ENCODE measurements around the gene SMTNL1.
A peak's percentile ranks its signal among the peaks of the same experiment; 100 is the strongest.

Gene SMTNL1

DNA sequence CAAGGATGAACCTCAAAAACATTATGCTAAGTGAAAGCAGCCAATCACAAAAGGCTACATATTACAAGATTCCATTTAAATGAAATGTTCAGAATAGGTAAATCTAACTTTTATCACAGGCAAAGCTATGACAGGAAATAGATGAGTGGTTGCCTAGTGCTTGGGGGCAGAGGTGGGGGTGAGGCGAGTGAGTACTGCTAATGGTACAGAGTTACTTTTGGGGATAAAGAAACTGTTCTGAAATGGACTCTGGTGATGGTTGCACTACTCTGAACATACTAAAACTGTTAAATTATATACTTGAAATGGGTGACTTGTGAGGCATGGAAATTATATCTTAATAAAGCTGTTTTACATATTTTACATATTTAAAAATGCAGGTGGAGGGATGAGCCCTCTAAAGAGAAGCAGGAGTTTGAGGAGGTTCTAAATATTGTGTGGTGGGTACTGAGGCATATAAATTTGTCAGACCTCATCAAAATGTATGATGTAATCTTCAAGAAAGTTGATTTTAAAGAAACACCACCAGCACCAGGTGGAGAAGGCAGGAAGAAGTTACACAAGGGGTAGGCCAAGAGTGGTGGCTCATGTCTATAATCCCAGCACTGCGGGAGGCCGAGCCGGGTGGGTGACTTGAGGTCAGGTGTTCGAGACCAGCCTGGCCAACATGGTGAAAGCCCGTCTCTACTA lies 25.5 kb upstream of the SMTNL1 start:
- H3K4me3 ChIP-seq (ENCODE audit: low read depth, low read length): no peak overlapping the region
- TF ChIP-seq, protein P1, sequence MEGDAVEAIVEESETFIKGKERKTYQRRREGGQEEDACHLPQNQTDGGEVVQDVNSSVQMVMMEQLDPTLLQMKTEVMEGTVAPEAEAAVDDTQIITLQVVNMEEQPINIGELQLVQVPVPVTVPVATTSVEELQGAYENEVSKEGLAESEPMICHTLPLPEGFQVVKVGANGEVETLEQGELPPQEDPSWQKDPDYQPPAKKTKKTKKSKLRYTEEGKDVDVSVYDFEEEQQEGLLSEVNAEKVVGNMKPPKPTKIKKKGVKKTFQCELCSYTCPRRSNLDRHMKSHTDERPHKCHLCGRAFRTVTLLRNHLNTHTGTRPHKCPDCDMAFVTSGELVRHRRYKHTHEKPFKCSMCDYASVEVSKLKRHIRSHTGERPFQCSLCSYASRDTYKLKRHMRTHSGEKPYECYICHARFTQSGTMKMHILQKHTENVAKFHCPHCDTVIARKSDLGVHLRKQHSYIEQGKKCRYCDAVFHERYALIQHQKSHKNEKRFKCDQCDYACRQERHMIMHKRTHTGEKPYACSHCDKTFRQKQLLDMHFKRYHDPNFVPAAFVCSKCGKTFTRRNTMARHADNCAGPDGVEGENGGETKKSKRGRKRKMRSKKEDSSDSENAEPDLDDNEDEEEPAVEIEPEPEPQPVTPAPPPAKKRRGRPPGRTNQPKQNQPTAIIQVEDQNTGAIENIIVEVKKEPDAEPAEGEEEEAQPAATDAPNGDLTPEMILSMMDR (IDR thresholded peaks at IDR 0.05; ENCODE audit: control insufficient read depth, extremely low read depth, insufficient read depth): no peak
- DNase-seq (ENCODE audit: low read depth): no peak

DNA sequence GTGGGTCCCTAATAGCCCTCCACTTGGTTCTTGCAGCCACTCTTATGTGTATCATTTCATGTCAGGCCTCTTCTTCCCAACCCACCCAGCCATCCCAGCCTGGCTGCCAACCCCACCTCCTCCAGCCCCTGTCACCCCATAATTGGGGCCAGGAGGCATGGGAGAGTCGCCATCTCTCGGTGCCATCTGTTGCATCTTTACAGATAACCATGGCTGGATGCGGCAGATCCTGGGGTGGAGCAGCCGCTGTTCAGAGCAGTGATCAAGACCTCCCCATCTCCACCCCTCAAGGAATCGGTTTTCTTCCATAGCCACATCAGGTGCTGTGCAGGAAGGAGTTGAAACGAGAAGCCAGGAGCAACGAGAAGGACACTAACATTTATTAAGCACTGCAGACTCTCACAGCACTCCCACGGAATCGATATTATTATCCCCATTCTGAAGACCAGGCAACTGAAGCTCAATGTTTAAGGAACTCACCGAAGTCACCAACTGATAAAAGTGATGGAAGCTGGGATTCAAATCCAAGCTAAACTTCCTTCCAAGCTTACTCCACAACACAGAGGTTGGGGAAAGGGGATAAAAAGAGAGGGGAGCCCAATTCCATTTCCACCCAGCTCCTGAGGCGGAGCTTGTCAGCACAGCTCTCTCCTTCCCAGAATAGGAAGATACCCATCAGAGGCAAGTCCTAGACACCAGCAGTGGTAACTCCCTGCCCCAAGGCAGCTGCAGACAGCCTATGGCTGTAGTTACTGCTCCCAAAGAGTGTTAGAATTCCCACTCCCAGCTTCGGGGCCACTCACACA lies 24.5 kb upstream of the SMTNL1 start:
- TF ChIP-seq, protein P1 (IDR thresholded peaks at IDR 0.05; ENCODE audit: control insufficient read depth, extremely low read depth, insufficient read depth): no peak
- H3K4me3 ChIP-seq (ENCODE audit: low read depth, low read length): peak overlapping the region; percentile 87; the same call in 1 of the 2 replicates
- DNase-seq (ENCODE audit: low read depth): no peak

DNA sequence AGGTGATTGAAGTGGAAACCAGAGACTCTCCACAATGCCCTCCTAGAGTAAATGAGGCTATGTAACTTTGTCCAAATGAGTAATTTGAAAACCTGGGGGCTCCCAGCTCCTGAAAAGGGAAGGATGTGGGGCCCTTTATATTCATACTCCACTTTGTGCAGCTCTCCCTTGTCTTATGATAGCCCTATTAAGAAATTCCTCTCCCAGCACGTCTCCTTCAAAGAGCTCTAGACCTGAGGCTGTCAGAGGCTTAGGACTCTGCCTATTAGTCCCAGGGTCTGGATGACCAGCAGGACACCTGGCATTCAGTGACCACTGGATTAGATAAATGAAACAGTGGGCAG lies 24.0 kb upstream of the SMTNL1 start:
- no peak for DNase-seq (ENCODE audit: low read depth)
- H3K4me3 ChIP-seq (ENCODE audit: low read depth, low read length): peak overlapping the region; percentile 87
- TF ChIP-seq, protein P1 (IDR thresholded peaks at IDR 0.05; ENCODE audit: control insufficient read depth, extremely low read depth, insufficient read depth): no peak

DNA sequence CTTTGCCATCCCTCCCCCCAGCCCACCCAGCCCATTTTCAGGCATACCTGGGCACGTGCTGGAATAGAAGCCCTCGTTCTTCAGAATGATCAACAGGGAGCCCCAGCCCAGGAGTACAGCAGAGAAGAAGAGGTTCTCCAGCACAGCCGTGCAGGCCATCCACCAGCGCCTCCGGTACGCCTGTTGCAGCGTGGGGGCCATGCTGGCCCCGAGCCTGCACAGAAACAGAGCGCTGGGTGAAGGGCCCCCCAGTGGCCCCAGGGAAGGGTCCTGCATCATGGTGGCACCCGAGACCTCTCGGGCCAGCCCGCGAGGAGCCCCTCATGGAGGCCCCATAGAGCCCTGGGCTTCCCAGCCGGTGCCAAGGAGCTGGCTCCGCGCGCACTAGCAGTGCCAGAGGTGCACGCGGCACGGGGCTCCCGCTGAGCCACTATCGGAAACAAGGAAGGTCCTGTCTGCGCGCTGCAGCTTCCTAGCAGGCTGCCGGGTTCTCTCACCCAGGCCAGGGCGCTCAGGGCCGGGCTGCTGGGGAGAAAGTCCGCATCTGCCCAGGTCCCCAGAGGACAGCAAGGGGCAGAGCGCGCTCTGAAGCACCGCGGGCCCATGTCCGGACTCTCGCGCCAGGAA lies 23.4 kb upstream of the SMTNL1 start:
- no peak for DNase-seq (ENCODE audit: low read depth)

DNA sequence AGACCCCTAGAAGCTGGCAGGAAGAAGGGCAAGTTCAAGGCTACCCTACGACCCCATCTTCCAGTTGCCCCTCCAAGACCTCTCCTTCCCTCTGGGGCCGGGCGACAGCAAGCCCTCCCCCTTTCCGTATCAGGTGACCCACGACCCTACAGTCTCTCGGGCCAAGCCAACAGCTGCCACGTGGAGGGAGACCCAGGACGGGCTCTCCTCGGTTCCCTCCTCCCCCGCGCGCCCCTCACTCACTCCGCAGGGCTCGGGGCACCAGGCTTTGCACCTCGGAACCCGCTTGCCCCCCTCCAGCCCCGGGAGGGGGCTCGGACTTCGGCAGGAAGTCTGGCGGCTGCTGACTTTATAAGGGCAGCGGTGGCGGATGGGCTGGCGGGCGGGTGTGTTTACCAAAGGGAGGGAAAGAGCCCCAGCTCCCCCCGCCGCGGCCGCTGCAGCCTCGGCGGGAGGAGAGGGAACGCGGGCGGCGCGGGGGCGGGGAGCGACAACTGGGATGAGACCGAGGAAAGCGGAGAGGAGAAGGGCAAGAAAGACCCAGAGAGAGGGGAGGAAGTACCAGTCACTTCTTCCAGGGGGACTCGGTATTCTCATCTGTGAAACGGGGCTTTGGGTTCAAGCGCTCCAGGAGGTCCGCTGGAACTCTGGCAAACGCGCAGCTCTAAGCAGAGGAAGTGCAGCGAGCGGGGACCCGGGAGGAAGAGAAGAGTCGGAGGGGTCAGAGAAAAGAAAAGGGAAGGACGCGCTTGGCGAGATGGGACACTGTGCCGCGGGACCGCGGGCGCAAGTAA lies 22.7 kb upstream of the SMTNL1 start:
- TF ChIP-seq, protein P1 (IDR thresholded peaks at IDR 0.05; ENCODE audit: control insufficient read depth, extremely low read depth, insufficient read depth): no peak
- no peak for DNase-seq (ENCODE audit: low read depth)
- peak overlapping the region; percentile 87 for H3K4me3 ChIP-seq (ENCODE audit: low read depth, low read length)

More for the DNA sequence above, 23.4 kb upstream of the SMTNL1 start:
- TF ChIP-seq, protein P1 (IDR thresholded peaks at IDR 0.05; ENCODE audit: control insufficient read depth, extremely low read depth, insufficient read depth): no peak
- peak overlapping the region; percentile 87 for H3K4me3 ChIP-seq (ENCODE audit: low read depth, low read length)

DNA sequence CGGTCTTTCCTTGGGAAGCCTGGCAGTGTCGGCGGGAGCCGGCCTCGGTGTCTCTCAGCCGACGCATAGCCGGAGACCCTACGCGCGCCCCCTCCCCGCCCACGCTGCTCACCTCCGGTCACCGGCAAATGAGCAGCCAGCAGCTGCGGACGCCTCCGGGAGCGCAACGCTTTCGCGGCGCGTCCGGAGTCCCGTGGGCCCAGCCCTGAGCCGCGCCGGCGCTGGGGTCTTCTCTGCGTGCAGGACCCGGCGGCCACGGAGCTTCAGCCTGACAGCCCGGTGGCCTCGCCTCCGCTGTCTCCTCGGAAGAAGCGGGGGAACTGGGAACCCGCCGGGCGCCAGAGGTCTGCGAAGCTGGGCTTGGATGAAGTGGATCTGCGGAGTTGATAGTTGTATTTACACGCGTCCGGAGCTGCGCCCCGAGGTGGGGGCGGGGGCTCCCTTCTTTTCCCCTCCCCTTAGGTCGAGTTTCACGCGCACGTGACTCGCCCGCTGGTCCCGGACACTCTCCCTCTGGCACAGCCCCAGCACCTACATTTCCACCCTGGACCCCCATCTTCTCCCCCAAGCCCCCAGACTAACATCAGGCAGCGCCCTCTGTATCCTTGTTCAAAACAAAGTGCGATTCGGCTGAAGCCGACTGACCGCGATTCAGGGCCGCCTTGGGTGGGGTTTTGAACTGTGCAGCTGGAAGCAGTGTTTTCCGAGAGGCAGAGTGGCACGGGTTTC lies 21.9 kb upstream of the SMTNL1 start, which contains the start of gene SLC43A1:
Gene SLC43A1 (minus strand): TSS at position 371 of the 729 bp plus-strand sequence. CDS start 1,591 bp downstream, outside the sequence.
- DNase-seq (ENCODE audit: low read depth): no peak
- TF ChIP-seq, protein P1 (IDR thresholded peaks at IDR 0.05; ENCODE audit: control insufficient read depth, extremely low read depth, insufficient read depth): no peak
- peak within 1 kb of the TSS; percentile 87 for H3K4me3 ChIP-seq (ENCODE audit: low read depth, low read length)

Measured in LNCaP clone FGC (cell line).